Peyer's patch (tissue), 4 donors: ENCODE measurements around the gene N4BP2. TPM values are rescaled to one million over a fixed set of nuclear protein-coding genes. Genes with fewer than 3 reads are reported as not detected.

Source experiments
- DNase-seq, 3 donors: peaks; one replicate each; pipeline ENCODE4 v3.0.0-alpha.2; 2017 to 2019
- H3K27ac ChIP-seq, 4 donors: fragments of 200-600 bp; sonication (generic); one replicate each; pipeline ENCODE4 v1.5.1; 2016 to 2019
- H3K27me3 ChIP-seq, 2 donors: fragments of 200-600 bp; sonication (generic); one replicate each; pipeline ENCODE4 v1.5.1; 2019
- H3K36me3 ChIP-seq, 3 donors: fragments of 200-600 bp; sonication (generic); one replicate each; pipeline ENCODE4 v1.5.1; 2016 to 2019
- H3K4me1 ChIP-seq, 4 donors: fragments of 200-600 bp; sonication (generic); one replicate each; pipeline ENCODE4 v1.5.1; 2016 to 2019
- H3K4me3 ChIP-seq, 4 donors: fragments of 200-600 bp; sonication (generic); 1 replicate in 3 of 4; 2 replicates in 1 of 4; pipeline ENCODE4 v1.5.1; 2016 to 2019; ENCODE audit warnings: mild to moderate bottlenecking in 1 of 4
- H3K9me3 ChIP-seq, 4 donors: fragments of 200-600 bp; sonication (generic); one replicate each; pipeline ENCODE4 v1.5.1; 2016 to 2019; ENCODE audit warnings: mild to moderate bottlenecking in 1 of 4
- POLR2A ChIP-seq, 2 donors: fragments of 450-650 bp; IDR thresholded peaks; one replicate each; pipeline ENCODE4 v1.5.1; 2017; ENCODE audit warnings: antibody characterized with exemption in 2 of 2, mild to moderate bottlenecking in 2 of 2, moderate library complexity in 2 of 2
- total RNA-seq, 4 donors: library from RNA; depleted of rRNA; stranded (reverse); fragments of >200 nt; gene quantifications; one replicate each; pipeline ENCODE4 v1.1.0, GENCODE V29; 2016
- TF ChIP-seq, protein P1 (sequence below), 6 experiments: fragments of 450-650 bp in 4 of 6; fragments of 200-600 bp in 2 of 6; sonication (generic) in 1 of 6; IDR thresholded peaks; one replicate each; pipeline ENCODE4 v1.5.1; 2017 to 2019; ENCODE audit warnings: antibody characterized with exemption in 6 of 6, mild to moderate bottlenecking in 3 of 6, moderate library complexity in 1 of 6

N4BP2 gene
- total RNA-seq, 4 donors from 2014 or later, result 8.1 to 39.6 (median 10.2) TPM

DNA sequence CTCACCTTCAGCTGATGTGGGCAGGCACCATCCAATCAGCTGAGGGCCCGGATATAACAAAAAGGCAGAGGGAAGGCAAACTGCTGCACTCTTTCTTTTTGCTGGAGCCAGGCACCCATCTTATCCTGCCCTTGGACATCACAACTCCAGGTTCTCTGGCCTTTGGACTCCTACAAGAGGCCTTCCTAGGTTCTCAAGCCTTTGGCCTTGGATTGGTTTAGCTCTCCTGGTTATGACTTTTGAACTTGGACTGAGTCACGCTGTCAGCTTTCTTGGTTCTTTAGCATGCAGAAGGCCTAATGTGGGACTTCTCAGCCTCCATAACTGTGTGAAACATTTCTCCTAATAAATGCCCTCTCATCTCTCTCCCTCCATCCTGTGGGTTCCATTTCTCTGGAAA, 23.0 kb upstream of the N4BP2 start:
- Histone ChIP-seq H3K36me3 (no peaks in the 10 kb centered on the region), H3K27ac (no peak overlapping the region), H3K4me3 (no peak overlapping the region), H3K9me3 (no peaks in the 10 kb centered on the region), H3K4me1 (no peaks in the 10 kb centered on the region), H3K27me3 (no peaks in the 10 kb centered on the region)
- TF ChIP-seq POLR2A (IDR thresholded peaks at IDR 0.05), result no peak
- TF ChIP-seq, protein P1, sequence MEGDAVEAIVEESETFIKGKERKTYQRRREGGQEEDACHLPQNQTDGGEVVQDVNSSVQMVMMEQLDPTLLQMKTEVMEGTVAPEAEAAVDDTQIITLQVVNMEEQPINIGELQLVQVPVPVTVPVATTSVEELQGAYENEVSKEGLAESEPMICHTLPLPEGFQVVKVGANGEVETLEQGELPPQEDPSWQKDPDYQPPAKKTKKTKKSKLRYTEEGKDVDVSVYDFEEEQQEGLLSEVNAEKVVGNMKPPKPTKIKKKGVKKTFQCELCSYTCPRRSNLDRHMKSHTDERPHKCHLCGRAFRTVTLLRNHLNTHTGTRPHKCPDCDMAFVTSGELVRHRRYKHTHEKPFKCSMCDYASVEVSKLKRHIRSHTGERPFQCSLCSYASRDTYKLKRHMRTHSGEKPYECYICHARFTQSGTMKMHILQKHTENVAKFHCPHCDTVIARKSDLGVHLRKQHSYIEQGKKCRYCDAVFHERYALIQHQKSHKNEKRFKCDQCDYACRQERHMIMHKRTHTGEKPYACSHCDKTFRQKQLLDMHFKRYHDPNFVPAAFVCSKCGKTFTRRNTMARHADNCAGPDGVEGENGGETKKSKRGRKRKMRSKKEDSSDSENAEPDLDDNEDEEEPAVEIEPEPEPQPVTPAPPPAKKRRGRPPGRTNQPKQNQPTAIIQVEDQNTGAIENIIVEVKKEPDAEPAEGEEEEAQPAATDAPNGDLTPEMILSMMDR (IDR thresholded peaks at IDR 0.05), result no peak
- peak in 1 of 3 donors; percentile 52 for DNase-seq

- Histone ChIP-seq H3K27me3 (no peaks in the 10 kb centered on the region), H3K36me3 (no peaks in the 10 kb centered on the region), H3K27ac (no peak overlapping the region), H3K9me3 (no peaks in the 10 kb centered on the region), H3K4me1 (no peaks in the 10 kb centered on the region), H3K4me3 (no peak overlapping the region)
- no peak for TF ChIP-seq POLR2A (IDR thresholded peaks at IDR 0.05)
- TF ChIP-seq, protein P1 (IDR thresholded peaks at IDR 0.05), result no peak
- DNase-seq, result no peak
Measured at GRCh38 chr4:40038977-40039376, 17.7 kb upstream of the N4BP2 start.

GRCh38 chr4:40040908-40041307, 15.7 kb upstream of the N4BP2 start:
- no peak for DNase-seq
- TF ChIP-seq POLR2A (IDR thresholded peaks at IDR 0.05), result no peak
- TF ChIP-seq, protein P1 (IDR thresholded peaks at IDR 0.05), result no peak
- H3K36me3 ChIP-seq, result no peaks in the 10 kb centered on the region
- H3K4me1 ChIP-seq, result no peaks in the 10 kb centered on the region
- no peaks in the 10 kb centered on the region for H3K9me3 ChIP-seq
- H3K4me3 ChIP-seq, result no peak overlapping the region
- no peaks in the 10 kb centered on the region for H3K27me3 ChIP-seq
- no peak overlapping the region for H3K27ac ChIP-seq

DNA sequence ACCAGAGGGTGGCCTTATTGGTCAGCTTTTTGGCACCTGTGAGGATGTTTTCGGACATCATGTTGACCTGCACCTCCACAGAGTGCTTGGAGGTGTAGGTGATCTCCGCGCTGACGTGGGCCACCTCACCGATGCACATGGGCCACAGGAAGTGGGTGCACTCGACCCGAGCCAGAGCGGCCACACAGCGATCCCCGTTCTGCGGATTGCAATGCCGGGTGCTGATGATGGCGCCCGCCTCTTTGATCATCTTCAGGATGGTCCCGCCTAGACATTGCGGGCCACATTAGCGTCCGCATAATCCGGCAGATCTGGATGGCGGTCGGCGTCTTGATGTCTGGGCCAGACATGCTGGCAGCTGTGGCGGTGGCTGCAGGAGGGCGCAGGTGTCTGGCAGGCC, 12.9 kb upstream of the N4BP2 start:
- Histone ChIP-seq H3K4me1 (no peaks in the 10 kb centered on the region), H3K27ac (no peak overlapping the region), H3K9me3 (no peaks in the 10 kb centered on the region), H3K4me3 (no peak overlapping the region), H3K36me3 (no peaks in the 10 kb centered on the region), H3K27me3 (no peaks in the 10 kb centered on the region)
- no peak for DNase-seq
- TF ChIP-seq POLR2A (IDR thresholded peaks at IDR 0.05), result no peak
- TF ChIP-seq, protein P1 (IDR thresholded peaks at IDR 0.05), result no peak

- Histone ChIP-seq H3K36me3 (no peaks in the 10 kb centered on the region), H3K4me3 (no peak overlapping the region), H3K9me3 (no peaks in the 10 kb centered on the region), H3K27ac (no peak overlapping the region), H3K27me3 (no peaks in the 10 kb centered on the region), H3K4me1 (no peaks in the 10 kb centered on the region)
- no peak for DNase-seq
- no peak for TF ChIP-seq POLR2A (IDR thresholded peaks at IDR 0.05)
- TF ChIP-seq, protein P1 (IDR thresholded peaks at IDR 0.05), result no peak
Measured at GRCh38 chr4:40046311-40046980, 10.2 kb upstream of the N4BP2 start.
